Mammary epithelial cell (primary cell): ENCODE measurements around the gene SAMM50.

ENCODE experiments used
- EZH2 ChIP-seq: IDR thresholded peaks from 2 replicates; pipeline ENCODE4 v1.6.1; 2012; ENCODE audit warnings: low read length, inconsistent platforms, borderline replicate concordance
- TF ChIP-seq, protein P1 (sequence below), 2 donors: IDR thresholded peaks in 1 of 2; conservative IDR thresholded peaks in 1 of 2; 2 replicates each; pipeline ENCODE4 v1.5.1; 2011 to 2012; ENCODE audit warnings: inconsistent platforms in 2 of 2, low read length in 2 of 2, mild to moderate bottlenecking in 2 of 2, control low read depth in 1 of 2, low read depth in 1 of 2; ENCODE audit not compliant: insufficient read depth in 1 of 2; ENCODE audit errors: extremely low read depth in 1 of 2

- TF ChIP-seq, protein P1, sequence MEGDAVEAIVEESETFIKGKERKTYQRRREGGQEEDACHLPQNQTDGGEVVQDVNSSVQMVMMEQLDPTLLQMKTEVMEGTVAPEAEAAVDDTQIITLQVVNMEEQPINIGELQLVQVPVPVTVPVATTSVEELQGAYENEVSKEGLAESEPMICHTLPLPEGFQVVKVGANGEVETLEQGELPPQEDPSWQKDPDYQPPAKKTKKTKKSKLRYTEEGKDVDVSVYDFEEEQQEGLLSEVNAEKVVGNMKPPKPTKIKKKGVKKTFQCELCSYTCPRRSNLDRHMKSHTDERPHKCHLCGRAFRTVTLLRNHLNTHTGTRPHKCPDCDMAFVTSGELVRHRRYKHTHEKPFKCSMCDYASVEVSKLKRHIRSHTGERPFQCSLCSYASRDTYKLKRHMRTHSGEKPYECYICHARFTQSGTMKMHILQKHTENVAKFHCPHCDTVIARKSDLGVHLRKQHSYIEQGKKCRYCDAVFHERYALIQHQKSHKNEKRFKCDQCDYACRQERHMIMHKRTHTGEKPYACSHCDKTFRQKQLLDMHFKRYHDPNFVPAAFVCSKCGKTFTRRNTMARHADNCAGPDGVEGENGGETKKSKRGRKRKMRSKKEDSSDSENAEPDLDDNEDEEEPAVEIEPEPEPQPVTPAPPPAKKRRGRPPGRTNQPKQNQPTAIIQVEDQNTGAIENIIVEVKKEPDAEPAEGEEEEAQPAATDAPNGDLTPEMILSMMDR (conservative IDR thresholded peaks at IDR 0.05 in 1 of 2, IDR thresholded peaks at IDR 0.05 in 1 of 2; ENCODE audit: extremely low read depth in 1 of 2, insufficient read depth in 1 of 2, low read depth in 1 of 2, low read length in 2 of 2), result no peak
- TF ChIP-seq EZH2, result no peak
Measured at GRCh38 chr22:43955883-43956782, 891 bp downstream of the SAMM50 start.
